Panc1 (cell line): ENCODE measurements around the gene ICOSLG.
"Not testable (repeated sequence)": the region's sequence is repeated elsewhere in the genome, so short reads cannot be mapped to it uniquely, and the experiment has no call there.

Source experiments
- POLR2AphosphoS5 ChIP-seq: IDR thresholded peaks from 2 replicates; pipeline ENCODE4 v1.6.1; 2012; ENCODE audit warnings: mild to moderate bottlenecking, low read depth, low read length, moderate library complexity
- REST ChIP-seq, 2 experiments: IDR thresholded peaks; 2 replicates each; pipeline ENCODE4 v1.6.1; 2011 to 2012; ENCODE audit warnings: low read depth in 2 of 2, control low read depth in 1 of 2, low read length in 1 of 2, mild to moderate bottlenecking in 1 of 2, moderate library complexity in 1 of 2; ENCODE audit not compliant: insufficient read depth in 1 of 2
- SIN3A ChIP-seq: IDR thresholded peaks from 2 replicates; pipeline ENCODE4 v1.6.1; 2012; ENCODE audit warnings: low read depth, mild to moderate bottlenecking, low read length, moderate library complexity, borderline replicate concordance; ENCODE audit not compliant: insufficient read depth
- TF ChIP-seq, protein P1 (sequence below): fragments of 450-650 bp; IDR thresholded peaks from 2 replicates; pipeline ENCODE4 v1.5.1; 2017; ENCODE audit warnings: mild to moderate bottlenecking

GRCh38 chr21:44190349-44191271 is 50.1 kb downstream of the ICOSLG start:
- TF ChIP-seq, protein P1, sequence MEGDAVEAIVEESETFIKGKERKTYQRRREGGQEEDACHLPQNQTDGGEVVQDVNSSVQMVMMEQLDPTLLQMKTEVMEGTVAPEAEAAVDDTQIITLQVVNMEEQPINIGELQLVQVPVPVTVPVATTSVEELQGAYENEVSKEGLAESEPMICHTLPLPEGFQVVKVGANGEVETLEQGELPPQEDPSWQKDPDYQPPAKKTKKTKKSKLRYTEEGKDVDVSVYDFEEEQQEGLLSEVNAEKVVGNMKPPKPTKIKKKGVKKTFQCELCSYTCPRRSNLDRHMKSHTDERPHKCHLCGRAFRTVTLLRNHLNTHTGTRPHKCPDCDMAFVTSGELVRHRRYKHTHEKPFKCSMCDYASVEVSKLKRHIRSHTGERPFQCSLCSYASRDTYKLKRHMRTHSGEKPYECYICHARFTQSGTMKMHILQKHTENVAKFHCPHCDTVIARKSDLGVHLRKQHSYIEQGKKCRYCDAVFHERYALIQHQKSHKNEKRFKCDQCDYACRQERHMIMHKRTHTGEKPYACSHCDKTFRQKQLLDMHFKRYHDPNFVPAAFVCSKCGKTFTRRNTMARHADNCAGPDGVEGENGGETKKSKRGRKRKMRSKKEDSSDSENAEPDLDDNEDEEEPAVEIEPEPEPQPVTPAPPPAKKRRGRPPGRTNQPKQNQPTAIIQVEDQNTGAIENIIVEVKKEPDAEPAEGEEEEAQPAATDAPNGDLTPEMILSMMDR = not testable (repeated sequence)
- not testable (repeated sequence) for TF ChIP-seq POLR2AphosphoS5; REST (IDR thresholded peaks at IDR 0.05; ENCODE audit: insufficient read depth in 1 of 2, low read depth in 2 of 2, low read length in 1 of 2); SIN3A
